ENCODE results near the gene RFX7.

RFX7 gene

GRCh38 chr15:56244038-56244810 lies 545 bp upstream of the RFX7 start:
- Histone ChIP-seq H3K27me3 (ENCODE audit: control insufficient read depth, insufficient read depth, low read length) (no peaks in the 10 kb centered on the region), H3K27ac (peak overlapping the region; percentile 69), H2AFZ (peak overlapping the region; percentile 68), H3K9me3 (ENCODE audit: control insufficient read depth, low read length) (no peaks in the 10 kb centered on the region), H3K4me1 (no peaks in the 10 kb centered on the region), H3K36me3 (ENCODE audit: control insufficient read depth, insufficient read depth, low read length) (no peaks in the 10 kb centered on the region), H3K79me2 (peaks cover 3% of the 10 kb centered on the region), H3K9ac (no peak overlapping the region), H3K4me3 (ENCODE audit: low read depth, low read length) (peak overlapping the region; percentile 66), H3K4me2 (ENCODE audit: low read length) (peak overlapping the region; percentile 83)
- TF ChIP-seq, protein P1, sequence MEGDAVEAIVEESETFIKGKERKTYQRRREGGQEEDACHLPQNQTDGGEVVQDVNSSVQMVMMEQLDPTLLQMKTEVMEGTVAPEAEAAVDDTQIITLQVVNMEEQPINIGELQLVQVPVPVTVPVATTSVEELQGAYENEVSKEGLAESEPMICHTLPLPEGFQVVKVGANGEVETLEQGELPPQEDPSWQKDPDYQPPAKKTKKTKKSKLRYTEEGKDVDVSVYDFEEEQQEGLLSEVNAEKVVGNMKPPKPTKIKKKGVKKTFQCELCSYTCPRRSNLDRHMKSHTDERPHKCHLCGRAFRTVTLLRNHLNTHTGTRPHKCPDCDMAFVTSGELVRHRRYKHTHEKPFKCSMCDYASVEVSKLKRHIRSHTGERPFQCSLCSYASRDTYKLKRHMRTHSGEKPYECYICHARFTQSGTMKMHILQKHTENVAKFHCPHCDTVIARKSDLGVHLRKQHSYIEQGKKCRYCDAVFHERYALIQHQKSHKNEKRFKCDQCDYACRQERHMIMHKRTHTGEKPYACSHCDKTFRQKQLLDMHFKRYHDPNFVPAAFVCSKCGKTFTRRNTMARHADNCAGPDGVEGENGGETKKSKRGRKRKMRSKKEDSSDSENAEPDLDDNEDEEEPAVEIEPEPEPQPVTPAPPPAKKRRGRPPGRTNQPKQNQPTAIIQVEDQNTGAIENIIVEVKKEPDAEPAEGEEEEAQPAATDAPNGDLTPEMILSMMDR (IDR thresholded peaks at IDR 0.05) = no peak

DNA sequence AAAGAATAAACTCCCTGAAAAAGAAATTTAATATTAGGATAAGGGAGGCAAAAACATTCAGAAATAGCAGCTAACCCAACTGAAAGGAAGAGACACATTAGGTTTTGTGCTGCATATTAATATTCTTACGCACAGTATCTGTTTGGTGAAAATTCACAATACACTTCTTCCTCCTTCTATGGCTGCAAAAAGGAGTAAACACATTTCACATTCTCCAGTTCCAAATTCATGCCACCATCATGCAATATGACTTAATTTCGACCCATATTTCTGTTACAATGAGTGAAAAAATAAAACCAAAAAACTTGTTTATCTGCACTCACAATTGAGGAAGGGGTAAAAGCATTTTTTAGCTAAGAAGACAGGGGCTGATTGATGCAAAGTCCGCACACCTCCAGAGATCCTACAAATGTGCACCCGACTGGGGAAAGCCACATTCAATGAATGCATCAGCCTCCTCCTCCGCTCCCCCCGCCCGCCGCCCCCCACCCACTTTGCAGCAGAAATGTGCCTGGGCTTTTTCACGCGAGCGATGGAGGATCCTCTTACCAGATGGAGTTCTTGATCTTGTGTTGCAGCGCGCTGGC lies 1.0 kb downstream of the RFX7 start:
- no peaks in the 10 kb centered on the region for H3K36me3 ChIP-seq (ENCODE audit: control insufficient read depth, insufficient read depth, low read length)
- H3K79me2 ChIP-seq = peaks cover 7% of the 10 kb centered on the region
- peak overlapping the region; percentile 34 for H2AFZ ChIP-seq
- H3K9ac ChIP-seq = no peak overlapping the region
- H3K4me3 ChIP-seq (ENCODE audit: low read depth, low read length) = peak overlapping the region; percentile 76
- H3K27me3 ChIP-seq (ENCODE audit: control insufficient read depth, insufficient read depth, low read length) = no peaks in the 10 kb centered on the region
- TF ChIP-seq, protein P1 (IDR thresholded peaks at IDR 0.05) = no peak
- H3K27ac ChIP-seq = no peak overlapping the region
- peak overlapping the region; percentile 76 for H3K4me2 ChIP-seq (ENCODE audit: low read length)
- no peaks in the 10 kb centered on the region for H3K9me3 ChIP-seq (ENCODE audit: control insufficient read depth, low read length)
- H3K4me1 ChIP-seq = no peaks in the 10 kb centered on the region

GRCh38 chr15:56241374-56242105 lies 2.1 kb downstream of the RFX7 start:
- no peaks in the 10 kb centered on the region for H3K27me3 ChIP-seq (ENCODE audit: control insufficient read depth, insufficient read depth, low read length)
- peaks cover 7% of the 10 kb centered on the region for H3K79me2 ChIP-seq
- no peaks in the 10 kb centered on the region for H3K36me3 ChIP-seq (ENCODE audit: control insufficient read depth, insufficient read depth, low read length)
- no peaks in the 10 kb centered on the region for H3K9me3 ChIP-seq (ENCODE audit: control insufficient read depth, low read length)
- peak overlapping the region; percentile 76 for H3K4me2 ChIP-seq (ENCODE audit: low read length)
- H3K4me1 ChIP-seq = no peaks in the 10 kb centered on the region
- no peak overlapping the region for H3K27ac ChIP-seq
- H2AFZ ChIP-seq = no peak overlapping the region
- TF ChIP-seq, protein P1 (IDR thresholded peaks at IDR 0.05) = no peak
- H3K9ac ChIP-seq = no peak overlapping the region
- H3K4me3 ChIP-seq (ENCODE audit: low read depth, low read length) = no peak overlapping the region

- no peaks in the 10 kb centered on the region for H3K9me3 ChIP-seq (ENCODE audit: control insufficient read depth, low read length)
- TF ChIP-seq, protein P1 (IDR thresholded peaks at IDR 0.05) = no peak
- no peak overlapping the region for H3K4me2 ChIP-seq (ENCODE audit: low read length)
- no peak overlapping the region for H2AFZ ChIP-seq
- H3K79me2 ChIP-seq = peaks cover 7% of the 10 kb centered on the region
- no peaks in the 10 kb centered on the region for H3K36me3 ChIP-seq (ENCODE audit: control insufficient read depth, insufficient read depth, low read length)
- no peak overlapping the region for H3K27ac ChIP-seq
- no peaks in the 10 kb centered on the region for H3K27me3 ChIP-seq (ENCODE audit: control insufficient read depth, insufficient read depth, low read length)
- H3K4me1 ChIP-seq = no peaks in the 10 kb centered on the region
- no peak overlapping the region for H3K9ac ChIP-seq
- H3K4me3 ChIP-seq (ENCODE audit: low read depth, low read length) = no peak overlapping the region
These were observed 3.3 kb downstream of the RFX7 start for GRCh38 chr15:56240390-56240789.

Data from parathyroid adenoma (tissue), 2 donors.